ENCODE measurements around the gene HOXA3. TPM values are rescaled to one million over a fixed set of nuclear protein-coding genes. Genes with fewer than 3 reads are reported as not detected.
A peak's percentile ranks its signal among the peaks of the same experiment; 100 is the strongest.

HOXA3 gene
- total RNA-seq, 4 donors from 2014 or later, result 3.6 to 8.7 (median 6.6) TPM

- no peak for DNase-seq
- peak in 1 of 4 donors; percentile 21 for TF ChIP-seq POLR2A (IDR thresholded peaks at IDR 0.05)
- TF ChIP-seq, protein P1, sequence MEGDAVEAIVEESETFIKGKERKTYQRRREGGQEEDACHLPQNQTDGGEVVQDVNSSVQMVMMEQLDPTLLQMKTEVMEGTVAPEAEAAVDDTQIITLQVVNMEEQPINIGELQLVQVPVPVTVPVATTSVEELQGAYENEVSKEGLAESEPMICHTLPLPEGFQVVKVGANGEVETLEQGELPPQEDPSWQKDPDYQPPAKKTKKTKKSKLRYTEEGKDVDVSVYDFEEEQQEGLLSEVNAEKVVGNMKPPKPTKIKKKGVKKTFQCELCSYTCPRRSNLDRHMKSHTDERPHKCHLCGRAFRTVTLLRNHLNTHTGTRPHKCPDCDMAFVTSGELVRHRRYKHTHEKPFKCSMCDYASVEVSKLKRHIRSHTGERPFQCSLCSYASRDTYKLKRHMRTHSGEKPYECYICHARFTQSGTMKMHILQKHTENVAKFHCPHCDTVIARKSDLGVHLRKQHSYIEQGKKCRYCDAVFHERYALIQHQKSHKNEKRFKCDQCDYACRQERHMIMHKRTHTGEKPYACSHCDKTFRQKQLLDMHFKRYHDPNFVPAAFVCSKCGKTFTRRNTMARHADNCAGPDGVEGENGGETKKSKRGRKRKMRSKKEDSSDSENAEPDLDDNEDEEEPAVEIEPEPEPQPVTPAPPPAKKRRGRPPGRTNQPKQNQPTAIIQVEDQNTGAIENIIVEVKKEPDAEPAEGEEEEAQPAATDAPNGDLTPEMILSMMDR (IDR thresholded peaks at IDR 0.05), result no peak
- H3K4me1 ChIP-seq, result peaks cover 22 to 74% (median 48%) of the 10 kb centered on the region in 3 donors
- H3K36me3 ChIP-seq, result no peaks in the 10 kb centered on the region
- intact Hi-C loops (cut with DNase I), result no loop called here
- peak overlapping the region; percentile 96 to 99 (median 99) for H3K27ac ChIP-seq
- 8 to 12% methylated on average over 7 of the region's 26 CpGs for WGBS, 2 donors
- H3K9me3 ChIP-seq, result no peaks in the 10 kb centered on the region
- H3K27me3 ChIP-seq, result no peaks in the 10 kb centered on the region
- peak overlapping the region; percentile 70 to 91 (median 78) for H3K4me3 ChIP-seq
Observed at GRCh38 chr7:27113991-27114769, 38.2 kb downstream of the HOXA3 start.

GRCh38 chr7:27112955-27113949 is 39.1 kb downstream of the HOXA3 start:
- peak overlapping the region; percentile 96 to 99 (median 99) for H3K27ac ChIP-seq
- no peak for DNase-seq
- TF ChIP-seq, protein P1 (IDR thresholded peaks at IDR 0.05), result no peak
- peak in 2 of 4 donors; percentile 67 to 75 for TF ChIP-seq POLR2A (IDR thresholded peaks at IDR 0.05)
- H3K4me3 ChIP-seq, result peak overlapping the region; percentile 70 to 91 (median 78)
- no peaks in the 10 kb centered on the region for H3K27me3 ChIP-seq
- WGBS, 2 donors, result 12 to 30% methylated on average over 12 to 19 of the region's 57 CpGs
- H3K36me3 ChIP-seq, result no peaks in the 10 kb centered on the region
- no peaks in the 10 kb centered on the region for H3K9me3 ChIP-seq
- intact Hi-C loops (cut with DNase I), result no loop called here
- H3K4me1 ChIP-seq, result peaks cover 20 to 74% (median 47%) of the 10 kb centered on the region in 3 donors

DNA sequence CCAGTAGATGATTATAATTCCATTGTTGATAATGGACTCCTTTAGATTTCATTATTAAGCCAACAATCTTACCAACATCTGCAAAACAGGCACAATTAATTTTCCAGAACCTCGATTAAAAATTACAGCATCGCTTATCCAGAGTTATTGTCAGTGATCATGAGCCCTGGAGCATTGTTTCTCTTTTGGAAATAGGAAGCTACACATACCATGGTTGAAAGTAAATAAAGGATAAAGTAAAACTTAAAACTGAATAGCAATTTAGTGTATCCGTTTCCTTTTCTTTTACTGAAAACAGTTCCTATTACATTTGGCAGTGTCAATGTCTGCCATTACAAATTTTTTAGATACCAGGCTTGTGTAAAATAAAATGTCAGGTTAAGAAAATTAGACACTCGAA is 40.0 kb downstream of the HOXA3 start:
- TF ChIP-seq, protein P1 (IDR thresholded peaks at IDR 0.05), result no peak
- no peak for TF ChIP-seq POLR2A (IDR thresholded peaks at IDR 0.05)
- DNase-seq, result no peak
- 20 to 24% methylated on average over 4 of the region's 4 CpGs for WGBS, 2 donors
- H3K27ac ChIP-seq, result peak overlapping the region; percentile 96 to 99 (median 99)
- intact Hi-C loops (cut with DNase I), result no loop called here
- H3K9me3 ChIP-seq, result no peaks in the 10 kb centered on the region
- no peaks in the 10 kb centered on the region for H3K27me3 ChIP-seq
- peak overlapping the region in 3 of 4 donors; percentile 70 to 91 (median 82) for H3K4me3 ChIP-seq
- H3K36me3 ChIP-seq, result no peaks in the 10 kb centered on the region
- peaks cover 14 to 74% (median 46%) of the 10 kb centered on the region in 3 donors for H3K4me1 ChIP-seq

DNA sequence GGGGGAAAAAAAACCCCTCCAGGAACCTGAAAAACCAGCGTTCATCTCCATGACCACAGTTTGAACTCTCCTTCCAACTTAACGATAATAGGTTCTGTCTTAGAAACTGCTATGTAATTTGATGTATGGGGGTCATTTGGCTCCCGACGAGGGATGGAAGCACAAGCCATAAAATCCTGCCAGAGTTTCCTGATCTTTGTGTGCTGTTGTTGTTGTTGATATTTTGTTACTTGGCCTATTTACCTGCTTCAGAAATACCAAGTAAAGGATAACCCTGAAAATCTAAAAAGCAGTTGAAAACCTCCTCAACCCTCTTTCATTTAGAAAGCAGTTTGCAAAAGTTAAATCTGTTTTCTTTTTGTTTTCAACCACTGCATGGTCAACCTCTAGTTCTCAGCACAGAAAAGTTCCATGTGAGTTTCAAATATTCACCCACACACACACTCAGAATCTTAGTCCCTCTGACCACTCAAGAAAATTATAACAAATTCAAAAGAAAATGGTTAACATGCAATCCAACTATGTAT is 40.6 kb downstream of the HOXA3 start:
- H3K36me3 ChIP-seq, result no peaks in the 10 kb centered on the region
- 9 to 31% methylated on average over 3 to 4 of the region's 4 CpGs for WGBS, 2 donors
- no peaks in the 10 kb centered on the region for H3K9me3 ChIP-seq
- peak overlapping the region in 3 of 4 donors; percentile 70 to 91 (median 82) for H3K4me3 ChIP-seq
- peak overlapping the region; percentile 96 to 99 (median 99) for H3K27ac ChIP-seq
- peaks cover 12 to 74% (median 41%) of the 10 kb centered on the region in 3 donors for H3K4me1 ChIP-seq
- TF ChIP-seq, protein P1 (IDR thresholded peaks at IDR 0.05), result no peak
- no peak for TF ChIP-seq POLR2A (IDR thresholded peaks at IDR 0.05)
- no peaks in the 10 kb centered on the region for H3K27me3 ChIP-seq
- intact Hi-C loops (cut with DNase I), result no loop called here
- no peak for DNase-seq

All from esophagus squamous epithelium (tissue), 5 donors.